ENCODE measurements around the gene CST3. TPM values are rescaled to one million over a fixed set of nuclear protein-coding genes. Genes with fewer than 3 reads are reported as not detected.

The CST3 gene
- total and polyA plus RNA-seq, 12 donors, result 92.4 to 1,851 (median 1,124) TPM

GRCh38 chr20:23632711-23633573 is 4.8 kb downstream of the CST3 start:
- no peak overlapping the region for H3K27ac ChIP-seq
- TF ChIP-seq POLR2A (IDR thresholded peaks at IDR 0.05), result no peak
- no peak for TF ChIP-seq CTCF (IDR thresholded peaks at IDR 0.05)
- H3K27me3 ChIP-seq, result no peaks in the 10 kb centered on the region
- H3K36me3 ChIP-seq (replicated peaks in 1 of 2), result peaks cover 0 to 26% of the 10 kb centered on the region in 2 donors
- no peak overlapping the region for H3K4me3 ChIP-seq
- no peaks in the 10 kb centered on the region for H3K9me3 ChIP-seq (replicated peaks in 1 of 3)
- WGBS, 4 donors, result 75 to 91% (median 81%) methylated on average over 6 to 8 of the region's 8 CpGs
- intact Hi-C loops (cut with DNase I), result loop anchor here in 1 of 2 donors (10.0 kb wide), 1 partner anchor 278 kb away; the partner anchor contains the start of gene NXT1
- DNase-seq, result no peak
- peaks cover 12 to 24% of the 10 kb centered on the region in 2 donors for H3K4me1 ChIP-seq (replicated peaks in 1 of 2)

- Histone ChIP-seq H3K4me3 (no peak overlapping the region), H3K36me3 (replicated peaks in 1 of 2) (peaks cover 0 to 26% of the 10 kb centered on the region in 2 donors), H3K27me3 (no peaks in the 10 kb centered on the region), H3K9me3 (replicated peaks in 1 of 3) (no peaks in the 10 kb centered on the region), H3K27ac (no peak overlapping the region), H3K4me1 (replicated peaks in 1 of 2) (peaks cover 12 to 24% of the 10 kb centered on the region in 2 donors)
- TF ChIP-seq POLR2A (IDR thresholded peaks at IDR 0.05) (no peak), CTCF (IDR thresholded peaks at IDR 0.05) (no peak)
- 73 to 81% (median 79%) methylated on average over 11 to 12 of the region's 12 CpGs for WGBS, 4 donors
- peak in 1 of 7 donors; percentile 36 for DNase-seq
- intact Hi-C loops (cut with DNase I), result loop anchor here in 1 of 2 donors (10.0 kb wide), 1 partner anchor 277 kb away; the partner anchor contains the start of gene NXT1
These were observed 5.6 kb downstream of the CST3 start for GRCh38 chr20:23631981-23632710.

- TF ChIP-seq POLR2A (IDR thresholded peaks at IDR 0.05), result no peak
- TF ChIP-seq CTCF (IDR thresholded peaks at IDR 0.05), result no peak
- Histone ChIP-seq H3K4me3 (no peak overlapping the region), H3K9me3 (replicated peaks in 1 of 3) (no peaks in the 10 kb centered on the region), H3K27me3 (no peaks in the 10 kb centered on the region), H3K4me1 (replicated peaks in 1 of 2) (peaks cover 5 to 17% of the 10 kb centered on the region in 2 donors), H3K27ac (no peak overlapping the region), H3K36me3 (replicated peaks in 1 of 2) (peaks cover 0 to 26% of the 10 kb centered on the region in 2 donors)
- 91 to 99% (median 97%) methylated on average over 9 of the region's 9 CpGs for WGBS, 4 donors
- DNase-seq, result no peak
- intact Hi-C loops (cut with DNase I), result loop anchor here in 1 of 2 donors (10.0 kb wide), 1 partner anchor 277 kb away; the partner anchor contains the start of gene NXT1
These were observed 6.4 kb downstream of the CST3 start for GRCh38 chr20:23631226-23631822.

Data from adrenal gland (tissue), 12 donors.